ENCODE measurements around the gene PTGDS.

Gene PTGDS

GRCh38 chr9:137021568-137021978, 44.3 kb downstream of the PTGDS start:
- no peak for TF ChIP-seq RAD21 (IDR thresholded peaks at IDR 0.05; ENCODE audit: low read depth)
- no peak for TF ChIP-seq TAF1 (IDR thresholded peaks at IDR 0.05; ENCODE audit: low read depth)
- TF ChIP-seq EP300 (IDR thresholded peaks at IDR 0.05; ENCODE audit: borderline replicate concordance): no peak
- TF ChIP-seq EGR1 (IDR thresholded peaks at IDR 0.05): no peak
- no peak for TF ChIP-seq USF1 (IDR thresholded peaks at IDR 0.05)
- TF ChIP-seq TCF12 (IDR thresholded peaks at IDR 0.05; ENCODE audit: low read depth): no peak

- peak; percentile 42; the same call in 1 of the 2 replicates for TF ChIP-seq REST (IDR thresholded peaks at IDR 0.05; ENCODE audit: low read depth)
- TF ChIP-seq MAX (IDR thresholded peaks at IDR 0.05): peak; percentile 48
- TF ChIP-seq USF1 (IDR thresholded peaks at IDR 0.05): 0 out of 2 replicates have a peak, but pooled peaks have one; percentile 1
- no peak for TF ChIP-seq CEBPB (IDR thresholded peaks at IDR 0.05)
- 0 out of 2 replicates have a peak, but pooled peaks have one; percentile 36 for TF ChIP-seq EGR1 (IDR thresholded peaks at IDR 0.05)
- peak; percentile 41; the same call in 1 of the 2 replicates for TF ChIP-seq TCF12 (IDR thresholded peaks at IDR 0.05; ENCODE audit: low read depth)
- no peak for TF ChIP-seq FOXM1 (IDR thresholded peaks at IDR 0.05; ENCODE audit: borderline replicate concordance, low read depth)
- TF ChIP-seq NFIC (IDR thresholded peaks at IDR 0.05): peak; percentile 66; the same call in 1 of the 2 replicates
- TF ChIP-seq TAF1 (IDR thresholded peaks at IDR 0.05; ENCODE audit: low read depth): 0 out of 2 replicates have a peak, but pooled peaks have one; percentile 37
- TF ChIP-seq YY1 (IDR thresholded peaks at IDR 0.05; ENCODE audit: low read depth): no peak
These were observed 44.8 kb downstream of the PTGDS start for GRCh38 chr9:137021979-137022661.

GRCh38 chr9:137022662-137023008, 45.3 kb downstream of the PTGDS start:
- TF ChIP-seq REST (IDR thresholded peaks at IDR 0.05; ENCODE audit: low read depth): no peak
- TF ChIP-seq FOXM1 (IDR thresholded peaks at IDR 0.05; ENCODE audit: borderline replicate concordance, low read depth): no peak
- TF ChIP-seq TCF12 (IDR thresholded peaks at IDR 0.05; ENCODE audit: low read depth): no peak
- TF ChIP-seq RAD21 (IDR thresholded peaks at IDR 0.05; ENCODE audit: low read depth): no peak
- no peak for TF ChIP-seq EGR1 (IDR thresholded peaks at IDR 0.05)
- no peak for TF ChIP-seq EP300 (IDR thresholded peaks at IDR 0.05; ENCODE audit: borderline replicate concordance)
- TF ChIP-seq TAF1 (IDR thresholded peaks at IDR 0.05; ENCODE audit: low read depth): no peak
- TF ChIP-seq MAX (IDR thresholded peaks at IDR 0.05): no peak
- no peak for TF ChIP-seq ZBTB7A (IDR thresholded peaks at IDR 0.05; ENCODE audit: low read depth)
- TF ChIP-seq CEBPB (IDR thresholded peaks at IDR 0.05): no peak
- no peak for TF ChIP-seq NFIC (IDR thresholded peaks at IDR 0.05)
- TF ChIP-seq CREB1 (IDR thresholded peaks at IDR 0.05; ENCODE audit: low read depth): no peak
- no peak for TF ChIP-seq YY1 (IDR thresholded peaks at IDR 0.05; ENCODE audit: low read depth)

GRCh38 chr9:137023157-137023556, 45.9 kb downstream of the PTGDS start:
- TF ChIP-seq CEBPB (IDR thresholded peaks at IDR 0.05) (no peak), ZBTB7A (IDR thresholded peaks at IDR 0.05; ENCODE audit: low read depth) (no peak)

- no peak for TF ChIP-seq RAD21 (IDR thresholded peaks at IDR 0.05; ENCODE audit: low read depth)
- no peak for TF ChIP-seq YY1 (IDR thresholded peaks at IDR 0.05; ENCODE audit: low read depth)
- TF ChIP-seq FOXM1 (IDR thresholded peaks at IDR 0.05; ENCODE audit: borderline replicate concordance, low read depth): no peak
- no peak for TF ChIP-seq NFIC (IDR thresholded peaks at IDR 0.05)
- TF ChIP-seq EGR1 (IDR thresholded peaks at IDR 0.05): no peak
- TF ChIP-seq USF1 (IDR thresholded peaks at IDR 0.05): no peak
- TF ChIP-seq TCF12 (IDR thresholded peaks at IDR 0.05; ENCODE audit: low read depth): no peak
- no peak for TF ChIP-seq CEBPB (IDR thresholded peaks at IDR 0.05)
- TF ChIP-seq TEAD4 (IDR thresholded peaks at IDR 0.05): no peak
- no peak for TF ChIP-seq TAF1 (IDR thresholded peaks at IDR 0.05; ENCODE audit: low read depth)
- no peak for TF ChIP-seq ZBTB7A (IDR thresholded peaks at IDR 0.05; ENCODE audit: low read depth)
- TF ChIP-seq EP300 (IDR thresholded peaks at IDR 0.05; ENCODE audit: borderline replicate concordance): no peak
- no peak for TF ChIP-seq CREB1 (IDR thresholded peaks at IDR 0.05; ENCODE audit: low read depth)
- no peak for TF ChIP-seq MAX (IDR thresholded peaks at IDR 0.05)
- TF ChIP-seq REST (IDR thresholded peaks at IDR 0.05; ENCODE audit: low read depth): no peak
These were observed 46.3 kb downstream of the PTGDS start for GRCh38 chr9:137023583-137023991.
